Left ventricle myocardium inferior (tissue), 1 donor: ENCODE results near the gene ITGAD. TPM values are rescaled to one million over a fixed set of nuclear protein-coding genes. Genes with fewer than 3 reads are reported as not detected.

Experiments used
- DNase-seq: peaks from one replicate; pipeline ENCODE4 v3.0.0-alpha.2; 2020
- H3K27ac ChIP-seq: fragments of 200-600 bp; replicated peaks from 2 replicates; pipeline ENCODE4 v1.8.0; 2021
- H3K27me3 ChIP-seq: fragments of 200-600 bp; 2 replicates; pipeline ENCODE4 v1.8.0; 2021; ENCODE audit warnings: low read depth
- H3K36me3 ChIP-seq: fragments of 200-600 bp; 2 replicates; pipeline ENCODE4 v1.8.0; 2021
- H3K4me1 ChIP-seq: fragments of 200-600 bp; 2 replicates; pipeline ENCODE4 v1.8.0; 2021
- H3K4me3 ChIP-seq: fragments of 200-600 bp; 2 replicates; pipeline ENCODE4 v1.8.0; 2021; ENCODE audit warnings: mild to moderate bottlenecking, moderate library complexity
- H3K9me3 ChIP-seq: fragments of 200-600 bp; replicated peaks from 2 replicates; pipeline ENCODE4 v1.8.0; 2021
- CTCF ChIP-seq: fragments of 200-600 bp; IDR thresholded peaks from 2 replicates; pipeline ENCODE4 v1.8.0; 2021; ENCODE audit warnings: antibody characterized with exemption, mild to moderate bottlenecking, borderline replicate concordance
- intact Hi-C: fragments of 100-400 bp; cut with micrococcal nuclease; formaldehyde crosslinking; loops from one replicate; pipeline ENCODE4 v1.11.0; 2022
- total RNA-seq: library from RNA; stranded (reverse); fragmentation: NEBNext Ultra II Directional; extraction: Animal tissue kit (Norgen Biotek cat#: 25700); gene quantifications from one replicate; pipeline ENCODE4 v1.2.1, GENCODE V29; 2021
- donor health status: DM: no; HTN: yes; CAD: no; lungs with severe emphysema.

ITGAD gene
- total RNA-seq, 1 donor from 2014 or later = not detected

- intact Hi-C loops = no loop called here
- DNase-seq = no peak
- Histone ChIP-seq H3K27ac (no peak overlapping the region), H3K36me3 (no peaks in the 10 kb centered on the region), H3K4me1 (peaks cover 16% of the 10 kb centered on the region), H3K27me3 (peaks cover 14% of the 10 kb centered on the region), H3K4me3 (no peak overlapping the region), H3K9me3 (no peaks in the 10 kb centered on the region)
- TF ChIP-seq CTCF = no peak
Measured at GRCh38 chr16:31356566-31357323, 36.4 kb upstream of the ITGAD start.

GRCh38 chr16:31357324-31358109 is 35.6 kb upstream of the ITGAD start:
- Histone ChIP-seq H3K9me3 (no peaks in the 10 kb centered on the region), H3K27ac (no peak overlapping the region), H3K27me3 (peaks cover 13% of the 10 kb centered on the region), H3K36me3 (no peaks in the 10 kb centered on the region), H3K4me1 (peaks cover 16% of the 10 kb centered on the region), H3K4me3 (no peak overlapping the region)
- intact Hi-C loops = no loop called here
- no peak for DNase-seq
- TF ChIP-seq CTCF = no peak

GRCh38 chr16:31360251-31360650 is 32.9 kb upstream of the ITGAD start:
- Histone ChIP-seq H3K9me3 (no peaks in the 10 kb centered on the region), H3K36me3 (no peaks in the 10 kb centered on the region), H3K27me3 (peaks cover 28% of the 10 kb centered on the region), H3K4me1 (peaks cover 16% of the 10 kb centered on the region), H3K27ac (no peak overlapping the region), H3K4me3 (no peak overlapping the region)
- intact Hi-C loops = no loop called here
- DNase-seq = no peak
- TF ChIP-seq CTCF = no peak

GRCh38 chr16:31361201-31362110 is 31.7 kb upstream of the ITGAD start:
- Histone ChIP-seq H3K4me3 (no peak overlapping the region), H3K4me1 (peaks cover 16% of the 10 kb centered on the region), H3K27ac (no peak overlapping the region), H3K36me3 (no peaks in the 10 kb centered on the region), H3K9me3 (no peaks in the 10 kb centered on the region), H3K27me3 (peaks cover 28% of the 10 kb centered on the region)
- no peak for DNase-seq
- intact Hi-C loops = no loop called here
- TF ChIP-seq CTCF = no peak
